ENCODE measurements around the gene VPS8. TPM values are rescaled to one million over a fixed set of nuclear protein-coding genes. Genes with fewer than 3 reads are reported as not detected.

Gene VPS8
- polyA plus RNA-seq, 2 of the 4 experiments (the other 2 are of a cell fraction): 10.3 to 30.1 TPM

DNA sequence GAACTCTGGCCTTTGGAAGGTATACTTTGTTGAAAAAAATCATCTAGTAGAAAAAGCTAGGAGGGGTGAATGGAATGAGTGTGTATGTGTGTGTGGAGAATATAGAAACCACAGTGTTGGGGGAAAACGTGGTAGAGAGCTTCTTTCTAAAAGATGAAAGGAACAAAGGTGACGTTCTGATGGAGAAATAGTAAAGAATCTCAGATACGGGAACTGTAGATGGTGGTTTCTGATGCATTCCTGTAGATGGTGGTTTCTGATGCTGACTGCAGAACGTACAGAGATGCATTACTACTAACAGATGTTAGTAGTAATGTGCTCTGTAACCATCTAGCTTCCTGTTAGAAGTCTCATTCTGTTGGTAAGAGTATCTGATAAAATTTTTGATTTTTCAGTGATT is 60.2 kb downstream of the VPS8 start:
- no peak for TF ChIP-seq HOXA7 (CRISPR knock-in tag; IDR thresholded peaks at IDR 0.05)
- no peak for TF ChIP-seq ESRRA (IDR thresholded peaks at IDR 0.05; ENCODE audit: borderline replicate concordance, low read length)
- TF ChIP-seq EHMT2 (IDR thresholded peaks at IDR 0.05; ENCODE audit: low read depth): no peak
- TF ChIP-seq SREBF2 (IDR thresholded peaks at IDR 0.05): no peak
- no peak for TF ChIP-seq RCOR1 (IDR thresholded peaks at IDR 0.05; ENCODE audit: low read depth, low read length)
- no peak for TF ChIP-seq EP300 (IDR thresholded peaks at IDR 0.05)
- TF ChIP-seq MYC (IDR thresholded peaks at IDR 0.05; ENCODE audit: borderline replicate concordance, low read length): no peak
- no peak for TF ChIP-seq CHD2 (IDR thresholded peaks at IDR 0.05; ENCODE audit: low read length, partially characterized antibody)
- no peak for TF ChIP-seq TP53 (CRISPR knock-in tag; IDR thresholded peaks at IDR 0.05)
- H3K4me1 ChIP-seq: no peaks in the 10 kb centered on the region
- no peak for ATAC-seq
- FAIRE-seq: no peak
- POLR2A ChIA-PET: no interaction called here
- no peaks in the 10 kb centered on the region for H3K9me3 ChIP-seq
- CTCF ChIA-PET: no interaction called here
- no peak overlapping the region for H3K27ac ChIP-seq
- no peak overlapping the region for H3K4me2 ChIP-seq
- 79% methylated on average over 4 of the region's 4 CpGs for WGBS (ENCODE audit: missing lambda C conversion rate)
- no peak for DNase-seq (ENCODE audit: low read depth in 1 of 2, low spot score in 1 of 2)
- no peak overlapping the region for H3K4me3 ChIP-seq

DNA sequence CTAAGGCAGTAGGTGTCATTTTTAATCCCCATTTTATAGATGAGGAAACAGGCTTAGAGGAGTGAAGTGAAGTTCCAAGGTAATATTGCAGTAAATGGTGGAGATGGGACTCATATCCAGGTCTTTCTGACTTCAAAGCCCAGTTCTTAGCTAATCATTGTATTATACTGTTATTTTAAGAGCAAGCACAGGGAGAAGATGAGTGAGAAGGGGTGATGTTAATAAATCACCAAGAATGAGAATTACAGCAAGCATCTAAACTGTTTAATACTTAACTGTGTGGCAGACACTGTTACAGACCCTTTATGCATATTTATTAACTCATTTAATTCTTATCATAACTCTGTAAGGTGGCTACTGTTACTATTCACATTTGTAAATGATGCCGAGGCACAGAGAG is 61.2 kb downstream of the VPS8 start:
- DNase-seq (ENCODE audit: low read depth in 1 of 2, low spot score in 1 of 2) (no peak), ATAC-seq (no peak), FAIRE-seq (no peak)
- POLR2A ChIA-PET: no interaction called here
- no peak overlapping the region for H3K27ac ChIP-seq
- 100% methylated on average over 1 of the region's 1 CpG for whole genome bisulfite sequencing (ENCODE audit: missing lambda C conversion rate)
- no peak overlapping the region for H3K4me3 ChIP-seq
- TF ChIP-seq RAD21 (conservative IDR thresholded peaks at IDR 0.05 in 1 of 2, IDR thresholded peaks at IDR 0.05 in 1 of 2) (no peak), RCOR1 (IDR thresholded peaks at IDR 0.05; ENCODE audit: low read depth, low read length) (no peak), FOSB (CRISPR knock-in tag; IDR thresholded peaks at IDR 0.05) (no peak), RARB (CRISPR knock-in tag; IDR thresholded peaks at IDR 0.05) (no peak)
- no peaks in the 10 kb centered on the region for H3K4me1 ChIP-seq
- no peaks in the 10 kb centered on the region for H3K9me3 ChIP-seq
- H3K4me2 ChIP-seq: no peak overlapping the region
- CTCF ChIA-PET: no interaction called here

DNA sequence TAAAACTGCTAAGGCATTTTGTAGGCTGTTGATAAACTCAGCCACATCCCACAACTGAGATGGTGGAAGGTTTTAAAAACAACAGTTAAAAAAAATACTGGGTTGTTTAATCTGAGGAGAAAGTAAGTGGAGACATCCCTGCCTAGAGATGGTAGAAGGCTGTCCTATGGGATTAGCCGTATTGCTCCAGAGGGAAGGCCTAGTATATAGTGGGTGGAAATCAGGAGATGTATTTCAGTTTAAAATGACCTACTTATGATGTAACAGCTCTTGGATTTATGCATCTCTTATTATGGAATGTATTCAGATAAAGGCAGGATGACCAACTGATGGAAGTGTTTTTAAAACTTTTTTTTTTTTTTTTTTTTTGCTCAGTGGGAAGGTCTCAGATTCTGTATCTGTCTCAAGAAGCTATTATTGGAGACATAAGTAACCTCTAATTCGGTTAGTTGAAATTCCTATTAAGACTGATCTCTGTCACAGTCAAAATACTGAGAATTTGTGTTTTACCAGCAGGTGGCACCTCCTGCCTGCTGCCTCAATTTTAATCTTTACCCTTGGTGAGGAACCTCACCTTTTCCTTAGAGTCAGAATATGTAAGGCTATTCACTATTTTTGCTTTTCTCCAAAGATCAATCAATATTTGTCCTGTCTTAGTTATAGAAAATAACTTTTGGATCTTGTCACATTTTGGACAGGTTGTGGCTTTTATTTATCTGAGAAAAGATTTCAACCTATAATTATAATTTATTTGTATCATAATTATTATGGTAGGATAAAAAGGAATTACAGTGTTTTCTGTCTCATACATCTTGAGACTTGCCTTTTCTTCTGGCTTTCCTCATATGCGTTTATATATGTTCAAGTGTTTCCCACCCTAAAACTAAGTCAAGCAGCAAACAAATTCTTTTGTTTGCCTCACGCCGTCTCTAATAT is 63.0 kb downstream of the VPS8 start:
- FAIRE-seq (no peak), DNase-seq (ENCODE audit: low read depth in 1 of 2, low spot score in 1 of 2) (peak; percentile 5 to 14), ATAC-seq (peak in 1 of 2 experiments; percentile 61; a peak in 1 of 6 replicates)
- WGBS (ENCODE audit: missing lambda C conversion rate): 53% methylated on average over 5 of the region's 5 CpGs
- no peak overlapping the region for H3K27ac ChIP-seq
- no peaks in the 10 kb centered on the region for H3K4me1 ChIP-seq
- no peak for TF ChIP-seq HOXB5 (CRISPR knock-in tag; IDR thresholded peaks at IDR 0.05)
- TF ChIP-seq SMC3 (IDR thresholded peaks at IDR 0.05): peak; percentile 42; the same call in 2 of the 3 replicates
- no peak for TF ChIP-seq POLR2AphosphoS2 (conservative IDR thresholded peaks at IDR 0.05; ENCODE audit: low read length)
- no peak for TF ChIP-seq HDAC2 (IDR thresholded peaks at IDR 0.05)
- TF ChIP-seq RAD21 (conservative IDR thresholded peaks at IDR 0.05 in 1 of 2, IDR thresholded peaks at IDR 0.05 in 1 of 2): peak; percentile 61 to 68; a peak in 4 of 5 replicates
- TF ChIP-seq, protein P1, sequence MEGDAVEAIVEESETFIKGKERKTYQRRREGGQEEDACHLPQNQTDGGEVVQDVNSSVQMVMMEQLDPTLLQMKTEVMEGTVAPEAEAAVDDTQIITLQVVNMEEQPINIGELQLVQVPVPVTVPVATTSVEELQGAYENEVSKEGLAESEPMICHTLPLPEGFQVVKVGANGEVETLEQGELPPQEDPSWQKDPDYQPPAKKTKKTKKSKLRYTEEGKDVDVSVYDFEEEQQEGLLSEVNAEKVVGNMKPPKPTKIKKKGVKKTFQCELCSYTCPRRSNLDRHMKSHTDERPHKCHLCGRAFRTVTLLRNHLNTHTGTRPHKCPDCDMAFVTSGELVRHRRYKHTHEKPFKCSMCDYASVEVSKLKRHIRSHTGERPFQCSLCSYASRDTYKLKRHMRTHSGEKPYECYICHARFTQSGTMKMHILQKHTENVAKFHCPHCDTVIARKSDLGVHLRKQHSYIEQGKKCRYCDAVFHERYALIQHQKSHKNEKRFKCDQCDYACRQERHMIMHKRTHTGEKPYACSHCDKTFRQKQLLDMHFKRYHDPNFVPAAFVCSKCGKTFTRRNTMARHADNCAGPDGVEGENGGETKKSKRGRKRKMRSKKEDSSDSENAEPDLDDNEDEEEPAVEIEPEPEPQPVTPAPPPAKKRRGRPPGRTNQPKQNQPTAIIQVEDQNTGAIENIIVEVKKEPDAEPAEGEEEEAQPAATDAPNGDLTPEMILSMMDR (IDR thresholded peaks at IDR 0.05): peak; percentile 63
- TF ChIP-seq RCOR1 (IDR thresholded peaks at IDR 0.05; ENCODE audit: low read depth, low read length): no peak
- CTCF ChIA-PET: interaction anchor here (0.6 to 1.5 kb wide), 15 partner anchors 9 to 1957 kb away, joined by 3 to 5 read pairs (median 3); partner anchors contain the start of gene SENP2
- H3K4me3 ChIP-seq: no peak overlapping the region
- H3K9me3 ChIP-seq: no peaks in the 10 kb centered on the region
- POLR2A ChIA-PET: no interaction called here
- no peak overlapping the region for H3K4me2 ChIP-seq

Measured in A549 (cell line).